ENCODE measurements around the gene TXNRD2. TPM values are rescaled to one million over a fixed set of nuclear protein-coding genes. Genes with fewer than 3 reads are reported as not detected.

TXNRD2 gene
- total and polyA plus RNA-seq, 2 donors (not counting 1 experiment from before 2014, with no cell fraction given) = 24.8 to 36.2 TPM

DNA sequence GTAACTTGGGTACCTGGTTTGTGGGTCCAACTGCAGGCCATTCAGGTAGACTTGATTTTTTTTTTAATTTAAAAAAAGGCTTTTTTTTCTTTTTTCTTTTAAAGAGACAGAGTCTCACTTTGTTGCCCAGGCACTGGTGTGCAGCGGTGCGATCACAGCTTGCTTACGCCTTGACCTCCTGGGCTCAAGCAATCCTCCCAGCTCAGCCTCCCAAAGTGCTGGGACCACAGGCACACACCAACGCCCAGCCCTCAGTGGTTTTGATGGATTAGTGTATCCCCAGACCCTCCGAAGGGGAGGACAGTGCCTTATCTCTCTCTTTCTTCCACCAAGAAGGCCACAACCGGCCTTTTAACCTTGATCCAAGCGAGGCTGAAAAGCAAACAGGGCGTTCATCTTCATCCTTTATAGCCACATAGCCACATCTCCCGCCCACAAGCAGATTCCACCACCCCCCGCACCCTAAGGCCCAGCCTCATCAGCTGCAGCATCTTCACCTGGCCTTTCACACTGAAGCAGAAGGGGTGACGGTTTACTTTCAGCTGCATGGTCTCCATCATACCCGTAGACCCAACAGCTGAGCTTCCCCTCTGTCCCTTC is 17.6 kb downstream of the TXNRD2 start:
- no peaks in the 10 kb centered on the region for H3K9me3 ChIP-seq (ENCODE audit: control extremely low read depth in 1 of 3, control insufficient read depth in 2 of 3, insufficient read depth in 1 of 3, low read length in 2 of 3)
- no peak overlapping the region for H3K4me3 ChIP-seq (ENCODE audit: control extremely low read depth in 1 of 5, extremely low read depth in 1 of 5, insufficient read depth in 1 of 5, low read depth in 2 of 5, low read length in 4 of 5)
- intact Hi-C loops (cut with micrococcal nuclease) = no loop called here
- POLR2A ChIA-PET = no interaction called here
- H2AFZ ChIP-seq (ENCODE audit: insufficient read depth, low read depth, low read length, poor library complexity, severe bottlenecking) = no peak overlapping the region
- Mint-ChIP-seq H3K9me3 (ENCODE audit: insufficient read depth) (no peaks in the 10 kb centered on the region), H3K4me1 (no peaks in the 10 kb centered on the region), H3K27ac (no peak overlapping the region), H3K27me3 (no peaks in the 10 kb centered on the region), H3K4me3 (no peak overlapping the region)
- no peak overlapping the region for H3K27ac ChIP-seq (ENCODE audit: low read length in 2 of 2)
- no peaks in the 10 kb centered on the region for H3K27me3 ChIP-seq (replicated peaks in 1 of 4; ENCODE audit: control extremely low read depth in 1 of 4, control insufficient read depth in 3 of 4, insufficient read depth in 4 of 4, low read length in 3 of 4)
- no peaks in the 10 kb centered on the region for H4K20me1 ChIP-seq (ENCODE audit: control insufficient read depth, insufficient read depth, low read length, poor library complexity, severe bottlenecking)
- no peaks in the 10 kb centered on the region for H3K79me2 ChIP-seq (ENCODE audit: control insufficient read depth, insufficient read depth, low read length)
- TF ChIP-seq, protein P1, sequence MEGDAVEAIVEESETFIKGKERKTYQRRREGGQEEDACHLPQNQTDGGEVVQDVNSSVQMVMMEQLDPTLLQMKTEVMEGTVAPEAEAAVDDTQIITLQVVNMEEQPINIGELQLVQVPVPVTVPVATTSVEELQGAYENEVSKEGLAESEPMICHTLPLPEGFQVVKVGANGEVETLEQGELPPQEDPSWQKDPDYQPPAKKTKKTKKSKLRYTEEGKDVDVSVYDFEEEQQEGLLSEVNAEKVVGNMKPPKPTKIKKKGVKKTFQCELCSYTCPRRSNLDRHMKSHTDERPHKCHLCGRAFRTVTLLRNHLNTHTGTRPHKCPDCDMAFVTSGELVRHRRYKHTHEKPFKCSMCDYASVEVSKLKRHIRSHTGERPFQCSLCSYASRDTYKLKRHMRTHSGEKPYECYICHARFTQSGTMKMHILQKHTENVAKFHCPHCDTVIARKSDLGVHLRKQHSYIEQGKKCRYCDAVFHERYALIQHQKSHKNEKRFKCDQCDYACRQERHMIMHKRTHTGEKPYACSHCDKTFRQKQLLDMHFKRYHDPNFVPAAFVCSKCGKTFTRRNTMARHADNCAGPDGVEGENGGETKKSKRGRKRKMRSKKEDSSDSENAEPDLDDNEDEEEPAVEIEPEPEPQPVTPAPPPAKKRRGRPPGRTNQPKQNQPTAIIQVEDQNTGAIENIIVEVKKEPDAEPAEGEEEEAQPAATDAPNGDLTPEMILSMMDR (IDR thresholded peaks at IDR 0.05) = no peak
- no peak for TF ChIP-seq EZH2 (IDR thresholded peaks at IDR 0.05; ENCODE audit: borderline replicate concordance, insufficient read depth, low read depth, low read length, poor library complexity, severe bottlenecking)
- DNase-seq (no peak), ATAC-seq (ENCODE audit: low read depth) (no peak)
- CTCF ChIA-PET = interaction anchor here (1.1 to 1.8 kb wide), 3 partner anchors 11 to 194 kb away, joined by 4 to 5 read pairs (median 4); no protein-coding TSS in a partner anchor
- H3K9ac ChIP-seq (ENCODE audit: low read length) = no peak overlapping the region
- no peak overlapping the region for H3K4me2 ChIP-seq (replicated peaks; ENCODE audit: low read depth, low read length, poor library complexity, severe bottlenecking)
- peaks cover 0 to 3% of the 10 kb centered on the region in 2 experiments for H3K36me3 ChIP-seq (replicated peaks in 1 of 2; ENCODE audit: control extremely low read depth in 1 of 2, control insufficient read depth in 1 of 2, extremely low read depth in 1 of 2, insufficient read depth in 2 of 2, low read length in 1 of 2)
- 87% methylated on average over 9 of the region's 12 CpGs for WGBS (ENCODE audit: insufficient coverage)
- no peaks in the 10 kb centered on the region for H3K4me1 ChIP-seq (ENCODE audit: control insufficient read depth in 2 of 2, insufficient read depth in 2 of 2, low read length in 2 of 2)

DNA sequence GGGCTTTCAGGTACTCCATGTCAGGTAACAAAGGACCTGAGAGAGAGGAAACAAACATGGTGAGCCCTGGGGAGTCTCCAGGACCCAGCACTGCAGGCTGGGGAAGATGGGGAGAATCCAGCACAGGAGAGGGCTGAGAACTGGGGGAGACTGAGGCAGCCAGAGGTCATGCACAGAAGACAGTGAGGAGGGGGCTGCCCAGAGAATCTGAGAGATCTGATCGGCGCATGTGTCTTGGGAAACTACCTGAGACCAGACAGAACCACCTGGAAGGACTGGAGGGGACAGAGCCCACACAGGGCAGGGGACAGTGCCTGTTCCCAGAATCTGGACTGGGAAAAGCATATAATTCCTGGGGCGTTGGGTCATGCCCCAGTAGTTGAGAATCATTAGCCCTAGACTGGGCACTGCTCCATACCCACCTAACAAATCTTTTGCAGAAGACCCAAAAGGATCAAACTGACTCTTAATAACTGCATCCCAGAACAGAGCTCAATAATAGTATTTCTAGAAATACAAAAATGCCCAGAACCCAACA is 20.0 kb downstream of the TXNRD2 start:
- TF ChIP-seq EZH2 (IDR thresholded peaks at IDR 0.05; ENCODE audit: borderline replicate concordance, insufficient read depth, low read depth, low read length, poor library complexity, severe bottlenecking) = no peak
- TF ChIP-seq, protein P1 (IDR thresholded peaks at IDR 0.05) = no peak
- intact Hi-C loops (cut with micrococcal nuclease) = no loop called here
- Histone ChIP-seq H4K20me1 (ENCODE audit: control insufficient read depth, insufficient read depth, low read length, poor library complexity, severe bottlenecking) (no peaks in the 10 kb centered on the region), H3K27me3 (replicated peaks in 1 of 4; ENCODE audit: control extremely low read depth in 1 of 4, control insufficient read depth in 3 of 4, insufficient read depth in 4 of 4, low read length in 3 of 4) (no peaks in the 10 kb centered on the region), H2AFZ (ENCODE audit: insufficient read depth, low read depth, low read length, poor library complexity, severe bottlenecking) (no peak overlapping the region), H3K4me1 (ENCODE audit: control insufficient read depth in 2 of 2, insufficient read depth in 2 of 2, low read length in 2 of 2) (no peaks in the 10 kb centered on the region), H3K9me3 (ENCODE audit: control extremely low read depth in 1 of 3, control insufficient read depth in 2 of 3, insufficient read depth in 1 of 3, low read length in 2 of 3) (no peaks in the 10 kb centered on the region), H3K79me2 (ENCODE audit: control insufficient read depth, insufficient read depth, low read length) (no peaks in the 10 kb centered on the region), H3K36me3 (replicated peaks in 1 of 2; ENCODE audit: control extremely low read depth in 1 of 2, control insufficient read depth in 1 of 2, extremely low read depth in 1 of 2, insufficient read depth in 2 of 2, low read length in 1 of 2) (peaks cover 0 to 21% of the 10 kb centered on the region in 2 experiments), H3K27ac (ENCODE audit: low read length in 2 of 2) (no peak overlapping the region), H3K9ac (ENCODE audit: low read length) (no peak overlapping the region), H3K4me3 (ENCODE audit: control extremely low read depth in 1 of 5, extremely low read depth in 1 of 5, insufficient read depth in 1 of 5, low read depth in 2 of 5, low read length in 4 of 5) (no peak overlapping the region), H3K4me2 (replicated peaks; ENCODE audit: low read depth, low read length, poor library complexity, severe bottlenecking) (no peak overlapping the region)
- WGBS (ENCODE audit: insufficient coverage) = 96% methylated on average over 3 of the region's 3 CpGs
- no peak for DNase-seq
- ChIA-PET POLR2A (no interaction called here), CTCF (no interaction called here)
- H3K4me3 Mint-ChIP-seq = no peak overlapping the region
- no peaks in the 10 kb centered on the region for H3K9me3 Mint-ChIP-seq (ENCODE audit: insufficient read depth)
- no peaks in the 10 kb centered on the region for H3K4me1 Mint-ChIP-seq
- no peaks in the 10 kb centered on the region for H3K27me3 Mint-ChIP-seq
- H3K27ac Mint-ChIP-seq = no peak overlapping the region
- ATAC-seq (ENCODE audit: low read depth) = no peak
